IMR-90 (cell line): ENCODE results near the gene EPHB1.

Experiments
- CHD1 ChIP-seq: IDR thresholded peaks from 2 replicates; pipeline ENCODE4 v1.6.1; 2012; ENCODE audit warnings: low read depth, low read length, improper control_type of control experiment
- CTCF ChIP-seq: conservative IDR thresholded peaks from 2 replicates; pipeline ENCODE4 v1.5.1; 2012; ENCODE audit warnings: mild to moderate bottlenecking, low read depth, low read length, improper control_type of control experiment
- ELK1 ChIP-seq: fragments of 150-350 bp; IDR thresholded peaks from 2 replicates; pipeline ENCODE4 v1.6.1; 2016; ENCODE audit warnings: low read depth, mild to moderate bottlenecking, low read length, moderate library complexity, borderline replicate concordance
- MAFK ChIP-seq: IDR thresholded peaks from 2 replicates; pipeline ENCODE4 v1.6.1; 2012; ENCODE audit warnings: low read depth, low read length, improper control_type of control experiment
- MAZ ChIP-seq: IDR thresholded peaks from 2 replicates; pipeline ENCODE4 v1.6.1; 2012; ENCODE audit warnings: low read depth, mild to moderate bottlenecking, low read length, improper control_type of control experiment, moderate library complexity, borderline replicate concordance
- MXI1 ChIP-seq: IDR thresholded peaks from 2 replicates; pipeline ENCODE4 v1.6.1; 2012; ENCODE audit warnings: low read depth, mild to moderate bottlenecking, low read length, moderate library complexity, borderline replicate concordance
- POLR2A ChIP-seq: IDR thresholded peaks from 2 replicates; pipeline ENCODE4 v1.6.1; 2012; ENCODE audit warnings: mild to moderate bottlenecking, low read depth, low read length
- RAD21 ChIP-seq: IDR thresholded peaks from 2 replicates; pipeline ENCODE4 v1.6.1; 2012; ENCODE audit warnings: low read length, improper control_type of control experiment
- RCOR1 ChIP-seq: IDR thresholded peaks from 2 replicates; pipeline ENCODE4 v1.6.1; 2012; ENCODE audit warnings: mild to moderate bottlenecking, low read length, improper control_type of control experiment; ENCODE audit not compliant: insufficient replicate concordance
- SMC3 ChIP-seq: fragments of 150-350 bp; IDR thresholded peaks from 2 replicates; pipeline ENCODE4 v1.6.1; 2016; ENCODE audit warnings: low read depth, mild to moderate bottlenecking, antibody characterized with exemption, low read length, moderate library complexity

GRCh38 chr3:134881305-134881704 is 86.2 kb downstream of the EPHB1 start:
- TF ChIP-seq CTCF (no peak), SMC3 (no peak), MAZ (no peak), POLR2A (no peak), MXI1 (no peak), RCOR1 (no peak), CHD1 (no peak), ELK1 (no peak), RAD21 (no peak), MAFK (no peak)
